Measurements from ENCODE around the gene ZBTB16.

Gene ZBTB16

DNA sequence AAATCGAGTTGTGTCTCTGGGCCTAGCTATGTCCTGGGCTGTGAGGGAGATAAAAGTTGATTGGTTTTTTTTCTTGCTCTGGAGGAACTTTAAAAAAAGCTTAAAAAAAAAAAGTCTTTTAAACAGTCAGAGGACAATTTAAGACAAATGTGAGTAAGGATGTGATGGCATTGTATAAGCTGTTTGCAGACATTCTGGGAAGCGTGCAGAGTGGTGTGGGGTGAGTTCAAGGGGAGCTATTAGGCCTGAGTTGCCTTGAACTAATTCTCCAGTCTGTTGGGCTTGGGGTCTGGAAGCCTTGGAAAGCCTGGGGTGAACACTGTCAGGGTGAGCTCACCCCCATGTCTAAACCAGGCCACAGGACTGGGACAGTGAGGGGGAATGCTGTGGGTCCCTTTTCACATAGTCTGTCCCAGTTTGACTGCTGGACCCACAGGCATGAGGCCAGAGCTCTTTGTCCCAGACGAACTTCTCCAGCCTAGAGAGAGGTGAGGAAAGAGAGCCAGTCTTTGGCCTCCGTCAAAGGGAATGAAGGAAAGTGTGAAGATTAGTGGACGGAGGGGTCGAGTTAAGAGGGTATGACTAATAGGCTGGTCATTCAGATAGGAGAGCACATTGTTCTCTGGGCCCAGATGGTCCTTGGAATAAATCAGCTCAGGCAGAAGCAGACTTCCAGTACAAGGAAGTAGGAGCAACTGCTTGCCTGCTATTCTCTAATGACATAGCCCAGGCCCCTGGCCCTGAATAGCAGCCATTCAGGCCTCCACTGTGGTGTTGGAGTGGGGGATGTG lies 160.2 kb downstream of the ZBTB16 start:
- no peak for DNase-seq

DNA sequence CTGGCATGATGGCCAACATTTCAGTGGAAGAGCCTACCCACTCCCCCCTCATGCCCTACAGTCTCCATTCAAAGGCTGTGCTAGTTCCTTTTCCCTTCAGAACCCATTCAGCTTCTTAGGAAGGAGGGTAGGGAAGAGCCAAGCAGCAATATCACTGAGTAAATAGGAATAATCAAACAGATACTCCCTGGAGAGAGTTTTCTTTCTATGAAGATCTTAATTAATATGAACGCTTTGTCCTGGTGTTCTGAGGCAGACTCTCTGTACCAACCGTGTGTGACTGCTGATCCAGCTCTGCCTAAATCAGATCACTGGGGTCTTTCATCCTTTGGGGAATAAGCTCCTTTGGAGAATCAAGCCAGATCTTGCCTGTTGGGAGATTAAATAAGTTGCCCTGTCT lies 161.5 kb downstream of the ZBTB16 start:
- DNase-seq = no peak

DNA sequence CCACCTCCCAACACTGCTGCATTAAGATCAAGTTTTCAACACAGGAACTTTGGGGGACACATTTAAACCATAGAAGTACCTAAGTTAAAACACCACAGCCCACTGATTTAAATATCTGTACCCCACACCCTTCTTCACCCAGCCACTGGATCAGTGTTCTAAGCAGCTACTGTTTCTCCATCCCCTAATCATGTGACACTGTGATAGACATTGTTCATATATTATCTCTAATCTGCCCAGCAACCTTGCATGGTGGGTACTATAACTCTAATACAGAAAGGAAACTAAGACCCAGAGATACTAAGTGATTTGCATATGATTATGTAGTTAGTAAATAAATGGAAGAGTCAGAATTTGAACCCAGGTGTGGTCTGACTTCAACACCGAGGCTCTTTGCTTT lies 166.2 kb downstream of the ZBTB16 start:
- DNase-seq = no peak

DNA sequence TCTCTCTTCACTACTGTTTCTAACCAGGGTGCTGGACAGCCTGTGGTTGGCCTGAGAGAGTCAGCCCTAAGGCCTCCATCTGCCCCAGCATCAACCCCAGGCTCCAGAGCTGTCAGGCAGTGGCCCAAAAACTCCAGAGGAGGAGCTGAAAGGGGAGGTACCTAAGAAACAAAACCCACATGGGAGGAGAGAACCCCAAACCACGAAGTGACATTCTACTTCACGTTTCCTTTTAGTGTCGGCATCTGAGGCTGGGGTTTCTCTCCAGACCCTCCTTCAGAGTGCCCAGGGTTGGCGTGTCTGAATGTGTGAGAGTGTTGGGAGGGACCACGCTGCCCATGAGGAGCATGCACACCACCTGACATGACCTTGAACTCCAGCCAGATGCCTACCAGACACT lies 166.8 kb downstream of the ZBTB16 start:
- no peak for DNase-seq

DNA sequence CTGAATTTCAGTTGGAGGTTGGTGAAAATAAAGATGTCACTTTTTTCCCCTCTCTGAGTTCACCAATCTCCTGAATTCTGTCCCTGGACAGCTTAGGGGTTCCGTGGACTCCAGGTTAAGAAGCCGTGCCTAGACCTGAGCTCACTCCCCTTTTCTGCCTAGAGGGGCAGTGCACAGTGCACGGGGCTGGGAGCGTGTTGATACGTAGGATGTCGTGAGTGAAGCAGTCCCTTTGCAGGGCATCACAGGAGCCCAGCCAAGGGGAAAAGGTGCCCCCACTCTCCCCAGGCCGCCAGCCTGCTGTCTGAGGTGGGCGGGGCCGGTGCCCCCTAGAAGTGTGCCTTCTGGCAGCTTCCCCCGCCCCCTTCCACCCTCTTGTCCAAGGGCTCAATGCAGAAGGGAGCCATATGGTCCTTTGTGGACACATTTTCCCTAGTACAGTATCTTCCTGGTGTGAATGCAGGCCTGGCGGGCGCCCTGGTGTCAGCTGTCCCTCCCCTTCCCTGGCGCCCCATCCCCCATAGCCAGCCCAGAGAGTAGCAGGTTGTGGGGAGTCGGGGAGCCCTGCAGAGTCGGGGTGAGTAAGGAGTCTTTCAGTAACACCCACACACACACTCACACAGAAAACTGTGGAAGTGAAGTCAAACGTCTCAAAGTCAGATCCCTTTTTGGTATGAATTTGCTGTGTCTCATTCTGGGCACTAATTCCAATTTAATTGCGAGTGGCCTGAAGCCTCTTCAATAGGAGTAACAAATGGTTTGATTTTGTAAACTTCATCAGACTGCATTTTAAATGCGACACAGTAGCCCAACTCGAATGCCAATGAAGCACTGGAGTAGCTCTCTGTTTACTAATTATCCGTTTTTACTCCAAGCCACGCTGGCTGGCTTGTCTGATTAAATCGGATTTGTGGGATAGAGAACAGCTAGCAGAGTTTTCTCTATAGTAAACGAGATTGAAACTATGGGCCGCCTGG lies 169.2 kb downstream of the ZBTB16 start:
- no peak for DNase-seq

DNA sequence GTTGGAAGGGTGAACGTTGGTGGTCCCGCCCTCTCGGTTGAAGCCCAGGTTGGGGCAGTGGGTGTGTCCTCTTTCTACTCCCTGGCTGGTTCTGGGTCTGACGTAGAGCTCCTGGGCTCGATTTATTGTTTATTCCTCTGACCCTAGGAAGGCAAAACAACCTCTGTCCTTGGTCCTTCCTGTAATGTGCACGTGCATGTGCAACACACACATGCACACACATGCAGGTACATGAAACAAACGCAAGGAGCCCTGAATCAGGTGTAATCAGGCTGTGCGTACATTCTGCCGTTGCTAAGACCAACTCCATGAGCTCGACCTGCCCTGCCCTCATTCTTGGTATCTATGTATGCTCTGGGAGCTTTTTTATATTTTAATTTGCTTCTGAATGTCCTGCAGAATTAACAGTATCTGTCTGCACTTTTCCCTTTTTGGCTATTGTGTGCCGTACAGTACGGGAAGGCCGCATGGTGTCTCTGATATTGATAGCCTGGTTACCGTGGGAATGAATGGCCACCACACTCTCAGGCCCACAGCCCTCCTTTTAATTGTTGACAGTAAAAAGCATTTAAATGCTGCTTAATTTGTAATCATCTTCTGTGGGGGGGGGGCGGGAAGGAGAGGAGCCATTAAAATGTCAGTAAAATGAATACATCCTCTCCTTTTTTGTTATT lies 170.7 kb downstream of the ZBTB16 start:
- DNase-seq = no peak

DNA sequence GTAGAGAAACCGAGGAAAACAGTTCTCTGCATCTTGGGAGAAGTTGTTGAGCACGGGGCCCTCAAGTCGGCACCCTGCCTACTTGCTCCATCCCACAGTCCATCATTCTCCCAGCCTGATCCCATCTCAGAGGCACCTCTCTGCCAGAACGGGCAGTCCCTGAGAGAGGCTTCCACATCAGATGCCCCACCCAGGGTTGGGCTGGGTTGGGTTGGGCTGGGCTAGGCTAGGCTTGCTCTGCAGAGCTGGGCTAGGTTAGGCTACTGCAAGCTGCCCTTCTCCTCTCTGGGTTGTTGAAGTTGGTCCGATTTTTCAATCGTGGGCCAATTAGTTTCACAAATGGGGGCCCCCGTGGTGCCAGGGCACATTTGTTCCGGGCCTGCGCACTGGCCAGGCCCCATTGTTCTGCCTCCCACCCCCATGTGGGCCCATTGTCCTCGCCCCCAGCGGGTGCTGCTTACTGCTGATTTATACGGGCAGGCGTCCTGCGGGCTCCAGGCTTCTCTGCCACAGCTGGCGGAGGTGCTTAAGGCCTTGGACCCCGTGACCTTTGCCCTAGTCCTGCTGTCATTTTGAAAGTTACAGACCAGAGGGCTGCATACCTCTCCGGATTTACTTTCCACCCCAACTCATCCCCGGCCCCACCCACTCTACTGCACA lies 173.0 kb downstream of the ZBTB16 start:
- no peak for DNase-seq

DNA sequence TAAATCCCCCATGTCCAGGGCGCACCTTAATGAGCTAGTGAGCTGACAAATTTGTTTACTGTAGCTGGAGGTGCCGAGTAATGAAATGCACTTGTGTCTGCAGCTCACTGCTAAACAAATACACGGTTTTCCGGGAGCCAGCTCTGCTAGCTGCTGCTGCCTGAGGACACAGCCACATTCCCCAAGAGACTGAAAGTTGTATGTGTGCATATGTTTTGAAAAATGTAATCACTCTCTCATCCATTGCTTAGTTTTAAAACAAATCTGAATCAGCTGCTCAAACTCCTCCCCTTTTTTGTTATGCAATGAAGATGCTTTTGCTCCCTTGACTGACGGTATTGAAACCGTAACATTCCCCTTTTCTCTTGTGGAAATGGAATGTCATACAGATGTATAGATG lies 174.2 kb downstream of the ZBTB16 start:
- DNase-seq = no peak

DNA sequence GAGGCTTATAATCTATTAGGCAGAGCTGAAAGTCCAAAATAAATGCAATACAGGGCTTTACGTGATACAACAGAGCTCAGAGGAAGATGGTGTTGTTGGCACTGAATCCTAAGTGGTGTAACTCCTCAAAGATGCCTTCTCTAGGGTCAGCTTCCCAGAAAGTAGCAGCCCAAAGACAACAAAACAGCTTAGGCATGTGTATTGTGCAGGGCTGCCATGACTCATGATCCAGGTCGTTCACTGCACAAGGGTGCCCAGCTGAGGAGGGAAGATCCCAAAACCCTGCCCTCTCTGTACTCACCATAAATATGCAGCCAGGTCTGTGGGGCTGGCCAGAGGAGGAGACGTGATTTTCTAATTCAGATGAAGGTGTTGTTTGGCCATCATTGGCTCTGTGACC lies 177.3 kb downstream of the ZBTB16 start:
- DNase-seq = no peak

DNA sequence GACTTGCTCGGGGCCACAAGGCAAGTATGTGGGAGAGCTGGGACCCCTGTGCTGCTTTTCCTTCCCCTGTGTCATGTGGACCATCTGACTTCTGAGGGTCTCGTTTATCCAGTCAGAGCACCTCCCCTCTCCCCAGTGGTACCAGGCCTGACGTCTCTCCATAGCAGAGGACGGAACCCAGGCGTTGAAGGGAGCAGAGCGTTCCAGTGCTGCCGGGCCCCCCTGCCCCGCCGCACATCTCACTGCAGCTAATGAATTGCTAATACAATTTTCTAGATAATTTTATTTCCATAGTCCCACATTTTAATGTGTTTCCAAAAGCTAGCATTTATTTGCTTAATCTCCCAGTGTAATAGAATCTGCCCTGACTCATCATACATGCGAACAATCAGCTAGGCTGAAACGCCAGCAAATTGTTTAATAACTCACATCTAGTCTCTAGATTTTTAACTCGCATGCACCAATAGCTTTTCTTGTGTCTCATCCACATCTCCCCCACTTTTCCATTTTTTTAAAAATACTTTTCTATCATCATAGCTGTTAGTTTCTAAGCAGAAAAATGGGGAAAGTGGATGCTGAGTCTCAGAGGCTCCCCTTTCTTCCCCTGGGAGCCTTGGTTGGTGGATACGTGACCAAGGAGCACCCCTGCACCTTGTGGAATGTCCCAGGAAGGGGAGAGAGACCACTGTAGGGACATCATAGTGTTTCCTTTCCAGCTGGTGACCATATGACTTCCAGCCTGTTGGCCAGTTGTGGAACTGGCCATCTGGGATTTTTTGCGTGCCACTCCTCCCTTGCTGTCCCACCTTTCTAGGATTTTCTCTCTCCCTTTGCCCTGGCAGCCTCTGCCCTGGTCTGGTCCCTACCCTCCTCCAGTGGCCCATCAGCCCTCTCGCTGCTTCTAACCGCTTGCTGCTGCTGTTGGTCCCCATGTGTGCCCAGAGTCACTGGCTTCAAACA lies 178.1 kb downstream of the ZBTB16 start:
- DNase-seq = no peak

DNA sequence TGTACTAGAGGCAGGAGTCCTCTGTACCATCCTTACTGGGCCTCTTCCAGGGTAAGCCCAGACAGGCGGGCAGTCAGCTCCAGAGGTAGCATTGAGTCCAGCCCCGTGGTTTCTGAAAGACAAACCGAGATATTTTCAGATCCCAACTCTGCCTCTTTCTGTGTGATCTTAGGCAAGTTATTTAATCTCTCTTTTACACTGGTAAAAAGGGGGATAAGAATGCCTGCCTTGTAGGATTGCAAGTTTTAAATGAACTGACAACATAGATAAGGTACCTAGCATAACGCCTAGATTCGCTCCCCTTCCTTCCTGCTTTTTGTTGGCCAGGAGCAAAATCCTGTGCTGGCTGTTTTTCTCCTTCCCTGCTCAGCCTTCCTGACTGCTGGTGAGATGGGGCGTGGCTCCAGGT lies 180.2 kb downstream of the ZBTB16 start:
- DNase-seq = no peak

DNA sequence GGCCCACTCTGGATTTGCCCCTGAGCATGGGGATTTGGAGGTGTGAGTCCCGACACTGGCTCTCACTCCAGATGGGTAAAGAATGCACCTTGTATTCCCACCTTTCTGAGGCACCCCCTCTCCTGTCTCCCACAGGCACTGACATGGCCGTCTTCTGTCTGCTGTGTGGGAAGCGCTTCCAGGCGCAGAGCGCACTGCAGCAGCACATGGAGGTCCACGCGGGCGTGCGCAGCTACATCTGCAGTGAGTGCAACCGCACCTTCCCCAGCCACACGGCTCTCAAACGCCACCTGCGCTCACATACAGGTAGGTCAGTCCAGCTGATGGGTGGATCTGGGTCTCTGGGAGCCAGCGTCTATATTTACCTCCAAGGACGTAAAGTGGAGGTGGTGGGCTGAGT lies 182.5 kb downstream of the ZBTB16 start:
- DNase-seq = no peak

DNA sequence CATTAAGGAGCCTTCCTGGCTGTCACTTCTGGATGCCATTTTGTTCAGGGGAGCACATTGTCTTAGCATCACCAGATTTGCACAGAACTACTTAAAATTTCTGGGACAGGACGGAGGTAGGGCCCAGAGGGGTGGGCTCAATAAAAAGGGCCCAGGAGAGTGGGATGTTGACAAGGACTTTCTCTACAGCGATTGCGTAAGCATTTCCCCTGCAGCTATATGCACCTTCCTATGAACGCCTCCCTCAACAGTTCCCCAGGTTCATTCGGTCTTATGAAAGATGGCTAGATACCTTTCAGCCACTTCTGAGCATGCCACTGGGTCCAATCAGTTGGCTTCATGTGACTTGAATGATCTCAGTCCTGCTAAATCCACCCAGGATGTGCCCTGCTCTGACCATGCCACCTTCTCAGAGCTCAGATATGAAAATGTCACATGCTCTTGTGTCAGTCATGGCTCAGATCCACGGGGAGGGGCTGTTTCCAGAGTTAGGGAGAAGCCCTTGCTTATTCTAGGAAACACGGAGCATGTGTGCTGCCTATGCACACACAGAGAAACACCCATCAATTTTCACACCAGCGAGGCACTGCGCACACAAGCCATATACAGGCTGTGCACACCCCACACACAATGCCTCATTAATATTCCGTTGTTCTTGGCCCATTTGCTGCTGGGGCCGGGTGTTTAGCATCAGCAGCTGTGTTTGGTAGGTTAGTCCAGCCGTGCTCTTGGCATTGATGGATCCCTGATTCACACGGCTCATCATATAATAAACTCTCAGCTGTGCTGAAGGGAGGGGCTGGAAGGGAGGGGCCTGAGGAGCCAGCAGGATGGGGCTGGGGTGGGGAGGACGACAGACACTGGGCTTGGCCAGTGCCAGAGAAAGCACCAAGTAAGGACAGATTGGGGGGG lies 184.2 kb downstream of the ZBTB16 start:
- no peak for DNase-seq

DNA sequence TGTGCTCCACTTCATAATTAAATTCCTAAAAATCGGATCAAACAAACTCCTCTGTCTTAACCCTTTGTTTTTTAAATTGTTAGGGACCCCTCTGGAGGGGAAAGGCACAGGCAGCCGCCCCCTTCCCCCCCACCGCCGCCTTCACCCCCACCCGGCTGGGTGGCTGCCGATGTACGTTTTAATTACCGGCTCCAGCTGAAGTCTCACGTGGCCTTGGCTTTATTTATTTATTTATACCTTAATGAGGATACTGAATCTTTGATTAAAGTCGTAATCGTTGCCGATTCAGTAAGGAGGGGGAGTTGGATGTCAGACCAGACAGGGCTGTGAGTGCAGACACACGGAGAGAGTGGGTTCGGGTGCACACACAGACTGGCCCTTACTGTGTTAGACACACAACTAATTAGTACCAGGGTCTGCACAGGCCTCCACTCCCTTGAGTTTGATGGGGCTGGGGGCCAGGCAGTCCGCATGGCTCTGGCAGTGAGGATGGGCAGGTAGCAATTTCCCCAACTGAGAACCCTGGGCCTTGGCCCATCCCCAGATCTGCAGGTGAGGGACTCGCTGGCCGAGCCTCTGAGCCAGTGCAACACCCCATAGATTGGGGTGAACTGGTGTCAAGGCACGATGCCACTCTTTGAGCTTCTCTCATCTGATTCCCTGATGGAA lies 185.3 kb downstream of the ZBTB16 start:
- no peak for DNase-seq

DNA sequence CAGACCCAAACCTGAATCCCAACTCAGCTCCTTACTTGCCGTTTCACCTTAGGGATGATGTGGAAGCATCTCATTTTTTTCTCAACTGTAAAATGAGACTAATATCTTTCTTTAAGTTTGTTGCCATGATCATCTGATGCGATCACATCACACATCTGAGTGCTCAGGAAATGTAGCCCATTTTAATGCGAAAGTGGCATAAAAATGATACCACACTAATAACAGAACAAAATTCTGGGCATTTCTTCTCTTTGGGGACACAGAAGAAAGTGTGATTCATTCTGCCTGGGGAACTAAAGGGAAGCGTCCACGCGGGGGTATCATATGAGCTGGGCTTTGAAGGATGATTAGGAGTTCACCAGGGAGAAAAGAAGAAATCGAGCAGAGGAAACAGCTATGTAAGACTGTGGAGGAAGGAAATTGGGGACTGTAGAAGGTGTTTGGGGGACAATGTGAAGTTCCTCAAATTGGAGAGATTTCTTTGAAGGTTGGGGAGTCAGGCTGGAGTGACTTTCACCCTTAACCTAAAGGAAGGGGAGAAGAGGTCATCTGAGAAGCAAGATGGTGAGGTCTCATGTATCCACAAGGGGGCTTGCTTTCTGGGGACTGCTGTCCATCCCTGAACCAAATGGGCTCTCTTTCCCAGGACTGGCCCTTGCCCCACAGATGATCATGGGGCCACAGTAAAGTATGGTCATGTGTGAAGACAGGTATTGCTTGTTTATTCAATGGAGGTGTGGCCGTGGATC lies 187.0 kb downstream of the ZBTB16 start:
- no peak for DNase-seq

DNA sequence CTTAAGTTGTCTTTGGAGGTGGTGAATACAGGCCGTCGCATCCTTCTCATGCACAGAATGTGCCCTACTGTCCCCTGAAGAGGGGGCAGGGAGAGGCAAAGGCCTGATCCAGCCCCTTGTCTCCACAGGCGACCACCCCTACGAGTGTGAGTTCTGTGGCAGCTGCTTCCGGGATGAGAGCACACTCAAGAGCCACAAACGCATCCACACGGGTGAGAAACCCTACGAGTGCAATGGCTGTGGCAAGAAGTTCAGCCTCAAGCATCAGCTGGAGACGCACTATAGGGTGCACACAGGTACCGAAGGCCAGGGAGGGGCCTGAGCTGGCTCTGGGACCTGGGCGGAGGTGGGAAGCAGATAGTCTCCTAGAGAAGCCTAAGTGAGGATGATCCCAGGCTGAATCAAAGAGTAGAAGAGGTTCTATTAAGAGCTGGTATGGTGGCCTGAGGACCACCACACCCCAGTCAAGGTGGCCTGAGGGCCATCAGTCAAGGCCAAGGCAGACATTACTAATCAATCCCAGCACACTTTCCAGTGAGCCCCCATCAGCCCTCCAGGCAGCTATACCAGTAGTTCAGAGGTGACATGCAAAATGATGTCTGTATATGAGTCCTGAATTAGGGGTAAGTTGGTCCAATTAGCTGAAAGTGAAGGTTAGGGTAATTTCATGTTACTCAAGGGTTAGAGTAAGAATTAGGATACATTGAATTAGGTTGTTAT lies 187.7 kb downstream of the ZBTB16 start:
- no peak for DNase-seq

DNA sequence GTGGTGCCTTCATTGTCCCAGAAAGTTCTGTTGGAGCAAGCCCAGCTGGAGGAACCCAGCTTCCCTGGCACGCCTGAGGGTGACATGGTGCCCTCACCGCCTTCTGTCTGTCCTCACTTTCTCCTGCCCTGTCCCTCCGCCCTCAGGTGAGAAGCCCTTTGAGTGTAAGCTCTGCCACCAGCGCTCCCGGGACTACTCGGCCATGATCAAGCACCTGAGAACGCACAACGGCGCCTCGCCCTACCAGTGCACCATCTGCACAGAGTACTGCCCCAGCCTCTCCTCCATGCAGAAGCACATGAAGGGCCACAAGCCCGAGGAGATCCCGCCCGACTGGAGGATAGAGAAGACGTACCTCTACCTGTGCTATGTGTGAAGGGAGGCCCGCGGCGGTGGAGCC lies 190.7 kb downstream of the ZBTB16 start:
- DNase-seq = no peak

DNA sequence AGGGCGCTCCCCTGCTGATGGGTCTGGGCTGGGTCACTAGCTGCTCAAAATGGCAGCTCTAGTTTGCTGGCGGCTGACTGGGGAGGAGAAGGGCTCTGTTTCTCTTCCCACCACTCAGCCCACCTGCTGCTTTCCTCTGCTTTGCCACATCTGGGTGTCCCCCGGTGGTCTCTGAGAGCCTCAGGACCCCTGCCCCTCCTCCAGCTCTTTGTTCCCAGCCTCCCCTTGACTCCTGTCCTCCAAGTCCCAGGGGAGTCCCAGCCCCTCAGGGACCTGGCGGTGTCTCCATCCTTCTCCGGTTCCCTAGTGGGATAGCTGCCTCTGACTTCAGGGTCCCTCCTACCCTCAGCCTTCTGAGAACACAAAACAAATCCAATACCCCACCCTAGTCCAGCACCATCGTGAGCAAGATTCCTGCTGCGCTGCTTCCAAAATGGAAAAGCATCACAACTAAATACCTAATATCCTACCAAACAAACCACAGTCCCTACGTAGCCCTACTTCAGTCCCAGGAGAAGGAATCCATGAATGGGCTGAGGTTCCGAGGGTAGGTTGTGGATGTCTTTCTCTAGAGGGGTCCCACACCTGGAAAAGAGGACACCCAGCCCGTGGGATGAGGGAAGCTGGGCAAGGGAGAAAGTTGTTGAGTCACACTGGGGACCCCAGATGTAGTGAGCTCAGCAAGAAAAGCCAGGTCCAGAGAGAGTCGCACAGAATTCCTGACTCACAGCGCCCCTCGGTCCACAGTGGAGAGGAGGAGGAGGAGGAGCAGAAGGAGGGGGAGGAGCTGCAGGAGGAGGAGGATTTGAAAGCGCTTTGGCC lies 191.7 kb downstream of the ZBTB16 start:
- no peak for DNase-seq

All from stimulated activated CD8-positive, alpha-beta memory T cell treated with anti-CD3 and anti-CD28 coated beads, Interleukin-4, amount 100 ng/mL, for 48 hours (primary cell).